ENCODE results near the gene PAMR1. TPM values are rescaled to one million over a fixed set of nuclear protein-coding genes. Genes with fewer than 3 reads are reported as not detected.

PAMR1 gene
- total RNA-seq, 1 donor from 2014 or later: 0.21 TPM

DNA sequence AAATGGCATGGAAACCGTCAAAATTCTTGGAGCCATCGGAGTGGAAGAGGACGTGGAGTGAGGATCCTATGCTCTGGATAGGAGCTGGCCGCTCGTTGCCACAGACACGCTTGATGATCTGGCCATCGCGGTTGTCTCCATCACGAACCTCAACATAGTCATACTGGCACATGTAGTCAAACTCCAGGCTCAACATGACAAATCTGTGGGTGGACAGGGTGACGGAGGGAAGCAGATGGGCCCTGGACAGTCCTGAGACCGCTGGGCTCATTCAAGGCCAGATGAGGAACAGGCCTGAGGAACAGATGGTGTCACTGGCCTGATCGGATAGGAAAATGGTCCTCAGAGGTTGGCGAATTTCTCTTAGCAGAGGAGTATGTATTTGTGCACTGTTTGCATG lies 54.8 kb downstream of the PAMR1 start:
- Mint-ChIP-seq H3K4me3 (no peak overlapping the region), H3K9me3 (no peaks in the 10 kb centered on the region), H3K27ac (ENCODE audit: unreplicated experiment) (no peak overlapping the region), H3K4me1 (no peaks in the 10 kb centered on the region), H3K27me3 (ENCODE audit: low read depth) (no peaks in the 10 kb centered on the region), H3K36me3 (ENCODE audit: low read depth) (no peaks in the 10 kb centered on the region)
- no peak for DNase-seq (ENCODE audit: low read depth, low spot score)
- TF ChIP-seq, protein P1, sequence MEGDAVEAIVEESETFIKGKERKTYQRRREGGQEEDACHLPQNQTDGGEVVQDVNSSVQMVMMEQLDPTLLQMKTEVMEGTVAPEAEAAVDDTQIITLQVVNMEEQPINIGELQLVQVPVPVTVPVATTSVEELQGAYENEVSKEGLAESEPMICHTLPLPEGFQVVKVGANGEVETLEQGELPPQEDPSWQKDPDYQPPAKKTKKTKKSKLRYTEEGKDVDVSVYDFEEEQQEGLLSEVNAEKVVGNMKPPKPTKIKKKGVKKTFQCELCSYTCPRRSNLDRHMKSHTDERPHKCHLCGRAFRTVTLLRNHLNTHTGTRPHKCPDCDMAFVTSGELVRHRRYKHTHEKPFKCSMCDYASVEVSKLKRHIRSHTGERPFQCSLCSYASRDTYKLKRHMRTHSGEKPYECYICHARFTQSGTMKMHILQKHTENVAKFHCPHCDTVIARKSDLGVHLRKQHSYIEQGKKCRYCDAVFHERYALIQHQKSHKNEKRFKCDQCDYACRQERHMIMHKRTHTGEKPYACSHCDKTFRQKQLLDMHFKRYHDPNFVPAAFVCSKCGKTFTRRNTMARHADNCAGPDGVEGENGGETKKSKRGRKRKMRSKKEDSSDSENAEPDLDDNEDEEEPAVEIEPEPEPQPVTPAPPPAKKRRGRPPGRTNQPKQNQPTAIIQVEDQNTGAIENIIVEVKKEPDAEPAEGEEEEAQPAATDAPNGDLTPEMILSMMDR (conservative IDR thresholded peaks at IDR 0.05): no peak

DNA sequence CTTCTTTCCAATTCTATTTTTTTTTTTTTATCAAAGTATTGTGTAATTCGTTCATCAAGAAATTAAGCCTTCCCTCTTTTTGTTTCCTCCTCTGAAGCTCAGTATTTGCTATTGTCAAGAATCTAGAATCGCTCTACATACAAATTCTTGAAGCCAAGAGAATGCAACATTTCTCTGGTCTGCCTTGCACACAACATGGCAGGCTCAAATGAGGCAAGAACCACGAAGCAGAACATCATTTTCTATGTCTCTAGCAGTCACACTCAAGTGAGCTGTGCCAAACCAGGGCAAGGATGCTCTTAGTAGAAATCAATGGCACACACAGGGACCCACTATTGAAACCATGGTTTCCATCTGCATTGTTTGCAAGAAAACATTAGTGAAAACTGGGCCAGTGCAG lies 59.4 kb downstream of the PAMR1 start:
- TF ChIP-seq, protein P1 (conservative IDR thresholded peaks at IDR 0.05): no peak
- Mint-ChIP-seq H3K4me3 (no peak overlapping the region), H3K27ac (ENCODE audit: unreplicated experiment) (no peak overlapping the region), H3K9me3 (no peaks in the 10 kb centered on the region), H3K4me1 (peaks cover 12% of the 10 kb centered on the region), H3K36me3 (ENCODE audit: low read depth) (no peaks in the 10 kb centered on the region), H3K27me3 (ENCODE audit: low read depth) (peaks cover 3% of the 10 kb centered on the region)
- no peak for DNase-seq (ENCODE audit: low read depth, low spot score)

DNA sequence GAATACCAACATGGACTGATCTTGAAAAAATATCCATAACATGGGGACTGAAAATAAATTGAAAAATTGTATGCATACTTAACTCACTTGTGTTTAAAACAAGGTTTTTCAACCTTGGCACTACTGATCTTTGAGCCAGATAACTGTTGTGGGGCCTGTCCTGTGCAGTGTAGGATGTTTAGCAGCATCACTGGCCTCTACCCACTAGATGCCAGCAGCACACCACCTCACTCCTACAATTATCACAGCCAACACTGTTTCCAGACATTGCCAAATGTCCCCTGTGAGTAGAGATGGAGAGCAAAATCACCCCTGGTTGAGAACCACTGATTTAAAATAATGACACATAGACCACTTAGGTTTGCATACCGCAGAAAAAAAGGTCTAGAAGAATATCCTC lies 61.1 kb downstream of the PAMR1 start:
- Mint-ChIP-seq H3K9me3 (no peaks in the 10 kb centered on the region), H3K36me3 (ENCODE audit: low read depth) (no peaks in the 10 kb centered on the region), H3K4me1 (peaks cover 12% of the 10 kb centered on the region), H3K27me3 (ENCODE audit: low read depth) (peaks cover 3% of the 10 kb centered on the region), H3K27ac (ENCODE audit: unreplicated experiment) (no peak overlapping the region), H3K4me3 (no peak overlapping the region)
- TF ChIP-seq, protein P1 (conservative IDR thresholded peaks at IDR 0.05): peak; percentile 35
- DNase-seq (ENCODE audit: low read depth, low spot score): no peak

DNA sequence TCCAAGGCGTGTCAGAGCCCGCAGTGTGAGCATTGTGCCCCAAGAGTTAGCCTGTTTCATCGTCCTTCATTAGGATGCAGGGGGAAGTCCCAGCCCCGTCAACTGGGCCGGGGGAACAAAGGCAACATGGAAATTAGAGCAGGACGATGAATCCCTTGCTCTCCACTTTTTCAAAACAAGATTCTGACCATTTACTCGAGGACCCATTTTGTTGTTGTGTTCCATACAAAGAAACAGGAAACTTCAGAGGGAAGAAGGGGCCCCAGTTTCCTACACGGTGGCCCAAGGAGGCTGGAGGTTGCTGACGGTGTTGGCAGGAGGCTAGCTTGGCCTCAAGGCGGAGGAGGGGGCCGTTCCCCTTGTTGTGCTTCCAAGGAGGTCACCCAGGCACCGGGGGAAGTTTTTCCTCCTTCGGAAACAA lies 62.1 kb downstream of the PAMR1 start:
- H3K36me3 Mint-ChIP-seq (ENCODE audit: low read depth): no peaks in the 10 kb centered on the region
- peak overlapping the region; percentile 57 for H3K27ac Mint-ChIP-seq (ENCODE audit: unreplicated experiment)
- peaks cover 12% of the 10 kb centered on the region for H3K4me1 Mint-ChIP-seq
- H3K27me3 Mint-ChIP-seq (ENCODE audit: low read depth): peaks cover 8% of the 10 kb centered on the region
- H3K9me3 Mint-ChIP-seq: no peaks in the 10 kb centered on the region
- TF ChIP-seq, protein P1 (conservative IDR thresholded peaks at IDR 0.05): no peak
- DNase-seq (ENCODE audit: low read depth, low spot score): no peak
- no peak overlapping the region for H3K4me3 Mint-ChIP-seq

DNA sequence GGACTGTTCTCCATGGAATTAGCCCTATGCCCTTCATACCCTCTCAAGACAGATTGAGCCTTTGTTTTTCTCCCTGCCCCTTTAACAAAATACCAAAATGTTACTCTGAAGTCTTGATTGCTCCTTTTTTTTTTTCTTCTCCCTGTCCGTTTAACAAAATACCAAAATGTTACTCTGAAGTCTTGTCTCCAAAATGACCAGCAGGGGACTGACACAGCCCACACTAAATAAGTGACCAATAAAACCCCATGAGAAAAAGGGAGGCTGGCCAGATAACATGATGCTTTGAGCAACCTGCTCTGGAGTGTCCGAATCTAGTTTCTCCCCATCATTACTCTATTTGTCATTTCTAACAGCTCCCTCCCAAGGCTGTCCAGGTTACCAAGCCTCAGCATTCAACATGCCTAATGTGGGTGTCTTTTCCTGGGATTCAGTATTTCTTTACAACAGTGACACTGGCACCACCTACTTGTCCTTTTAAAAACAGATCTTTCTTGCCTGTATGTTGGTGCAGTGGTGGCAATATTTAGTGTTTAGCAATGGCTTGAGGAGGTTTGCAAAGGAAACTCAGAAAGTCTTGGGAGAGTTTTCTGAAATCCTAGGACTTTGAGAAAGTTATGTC lies 63.4 kb downstream of the PAMR1 start:
- Mint-ChIP-seq H3K36me3 (ENCODE audit: low read depth) (no peaks in the 10 kb centered on the region), H3K27me3 (ENCODE audit: low read depth) (peaks cover 10% of the 10 kb centered on the region), H3K9me3 (no peaks in the 10 kb centered on the region), H3K4me1 (peaks cover 12% of the 10 kb centered on the region), H3K27ac (ENCODE audit: unreplicated experiment) (no peak overlapping the region), H3K4me3 (no peak overlapping the region)
- TF ChIP-seq, protein P1 (conservative IDR thresholded peaks at IDR 0.05): no peak
- DNase-seq (ENCODE audit: low read depth, low spot score): no peak

Data from neural crest cell (in vitro differentiated cells).